Measurements from ENCODE around the gene SLC20A1.

- TF ChIP-seq CTCF (IDR thresholded peaks at IDR 0.05; ENCODE audit: borderline replicate concordance, extremely low read depth, low read length, poor library complexity, severe bottlenecking) (no peak), EZH2 (IDR thresholded peaks at IDR 0.05; ENCODE audit: borderline replicate concordance, low read depth, low read length, severe bottlenecking) (no peak)
Observed at GRCh38 chr2:112607680-112608438, 37.9 kb upstream of the SLC20A1 start.

Measured in DND-41 (cell line).